Fibroblast of the aortic adventitia (primary cell): Measurements from ENCODE around the gene SH3YL1. TPM values are rescaled to one million over a fixed set of nuclear protein-coding genes. Genes with fewer than 3 reads are reported as not detected.

ENCODE experiments used
- DNase-seq: peaks from one replicate; pipeline ENCODE4 v3.0.0-alpha.2; 2010; ENCODE audit warnings: low read depth
- H3K4me3 ChIP-seq: 2 replicates; pipeline ENCODE4 v1.5.1; 2011; ENCODE audit warnings: low read depth, mild to moderate bottlenecking, control low read depth, low read length, moderate library complexity
- total RNA-seq: library from RNA; depleted of rRNA; stranded (reverse); fragments of >200 nt; gene quantifications from 2 replicates; pipeline ENCODE4 v1.2.3, GENCODE V29; 2012; ENCODE audit warnings: low replicate concordance
- TF ChIP-seq, protein P1 (sequence below): IDR thresholded peaks from 2 replicates; pipeline ENCODE4 v1.5.1; 2011; ENCODE audit warnings: mild to moderate bottlenecking, low read length, control low read depth, inconsistent platforms; ENCODE audit not compliant: insufficient read depth

SH3YL1 gene
- total RNA-seq, 1 donor, result 51.2 TPM

DNA sequence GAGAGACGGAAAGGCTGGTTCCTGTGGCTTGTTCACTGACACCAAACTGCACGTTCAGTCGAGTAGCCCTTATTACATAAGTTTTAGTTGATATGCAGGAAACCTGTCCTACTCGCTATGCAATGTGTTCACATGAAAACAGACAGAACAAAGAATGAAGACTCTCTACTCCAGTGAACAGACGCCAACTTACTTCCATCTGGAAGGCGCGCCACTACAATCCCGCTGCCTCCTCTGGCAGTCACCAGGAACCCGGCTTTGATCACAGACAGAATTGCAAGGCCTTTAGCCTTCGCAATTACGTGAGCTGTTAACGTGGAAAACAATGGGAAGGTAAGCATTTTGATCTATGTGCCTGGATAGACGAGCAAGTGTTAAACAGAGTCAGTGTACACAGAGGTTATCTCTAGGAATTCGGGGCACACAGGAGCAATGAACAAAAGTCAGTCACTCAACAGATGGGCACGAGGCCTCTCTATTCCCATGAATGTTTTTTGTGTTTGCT lies 14.2 kb downstream of the SH3YL1 start:
- DNase-seq, result no peak
- TF ChIP-seq, protein P1, sequence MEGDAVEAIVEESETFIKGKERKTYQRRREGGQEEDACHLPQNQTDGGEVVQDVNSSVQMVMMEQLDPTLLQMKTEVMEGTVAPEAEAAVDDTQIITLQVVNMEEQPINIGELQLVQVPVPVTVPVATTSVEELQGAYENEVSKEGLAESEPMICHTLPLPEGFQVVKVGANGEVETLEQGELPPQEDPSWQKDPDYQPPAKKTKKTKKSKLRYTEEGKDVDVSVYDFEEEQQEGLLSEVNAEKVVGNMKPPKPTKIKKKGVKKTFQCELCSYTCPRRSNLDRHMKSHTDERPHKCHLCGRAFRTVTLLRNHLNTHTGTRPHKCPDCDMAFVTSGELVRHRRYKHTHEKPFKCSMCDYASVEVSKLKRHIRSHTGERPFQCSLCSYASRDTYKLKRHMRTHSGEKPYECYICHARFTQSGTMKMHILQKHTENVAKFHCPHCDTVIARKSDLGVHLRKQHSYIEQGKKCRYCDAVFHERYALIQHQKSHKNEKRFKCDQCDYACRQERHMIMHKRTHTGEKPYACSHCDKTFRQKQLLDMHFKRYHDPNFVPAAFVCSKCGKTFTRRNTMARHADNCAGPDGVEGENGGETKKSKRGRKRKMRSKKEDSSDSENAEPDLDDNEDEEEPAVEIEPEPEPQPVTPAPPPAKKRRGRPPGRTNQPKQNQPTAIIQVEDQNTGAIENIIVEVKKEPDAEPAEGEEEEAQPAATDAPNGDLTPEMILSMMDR, result no peak
- no peak overlapping the region for H3K4me3 ChIP-seq

DNA sequence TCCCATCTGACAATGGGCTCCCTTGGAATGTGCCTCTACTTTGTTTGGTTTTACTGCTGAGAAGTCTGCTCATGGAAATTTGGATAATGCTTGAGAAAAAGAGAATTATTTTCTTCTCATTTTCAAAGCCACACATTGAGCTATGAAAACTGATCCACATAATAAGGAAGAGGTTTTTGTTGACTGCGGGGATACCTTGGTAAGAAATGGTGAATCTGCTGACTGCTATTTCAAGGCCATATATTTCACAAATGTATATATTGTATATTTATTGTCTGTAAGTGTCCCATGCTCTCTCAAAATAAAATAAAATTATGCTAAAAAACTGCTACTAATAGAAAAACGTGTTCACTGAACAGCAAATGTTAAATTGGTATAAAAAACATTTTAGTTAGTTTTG lies 15.1 kb downstream of the SH3YL1 start:
- H3K4me3 ChIP-seq, result no peak overlapping the region
- DNase-seq, result no peak
- TF ChIP-seq, protein P1, result no peak

DNA sequence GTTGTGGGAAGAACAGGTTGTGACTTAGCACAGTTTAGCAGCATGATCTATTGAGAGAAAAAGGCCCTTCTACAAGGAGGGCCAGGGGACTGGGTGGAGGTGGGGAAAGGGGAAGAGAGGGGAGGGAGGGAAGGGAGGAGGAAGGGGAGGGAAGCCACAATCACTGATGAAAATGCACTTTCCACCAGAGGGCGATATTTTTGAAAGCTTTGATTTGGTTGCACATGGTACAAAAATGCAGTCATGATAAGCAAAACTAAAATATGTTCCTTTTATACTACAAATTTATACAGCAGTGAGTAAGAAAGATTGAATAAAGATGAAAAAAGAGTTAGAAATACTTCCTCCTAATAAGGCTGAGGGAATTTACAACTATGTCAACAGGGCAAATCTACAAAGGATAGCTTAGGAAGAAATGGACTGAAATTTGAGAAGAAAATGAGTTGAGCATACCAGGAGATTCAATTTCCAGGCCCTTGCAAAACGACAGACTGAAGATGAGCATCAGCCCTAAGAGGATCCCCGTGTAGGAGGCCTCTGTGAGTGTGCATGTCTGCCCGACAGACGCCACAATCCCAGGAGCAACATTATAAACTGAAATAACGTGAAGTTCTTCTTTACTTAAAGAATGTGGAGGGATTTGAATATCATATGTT lies 17.2 kb downstream of the SH3YL1 start:
- TF ChIP-seq, protein P1, result peak; percentile 64
- peak; percentile 85 for DNase-seq
- no peak overlapping the region for H3K4me3 ChIP-seq

DNA sequence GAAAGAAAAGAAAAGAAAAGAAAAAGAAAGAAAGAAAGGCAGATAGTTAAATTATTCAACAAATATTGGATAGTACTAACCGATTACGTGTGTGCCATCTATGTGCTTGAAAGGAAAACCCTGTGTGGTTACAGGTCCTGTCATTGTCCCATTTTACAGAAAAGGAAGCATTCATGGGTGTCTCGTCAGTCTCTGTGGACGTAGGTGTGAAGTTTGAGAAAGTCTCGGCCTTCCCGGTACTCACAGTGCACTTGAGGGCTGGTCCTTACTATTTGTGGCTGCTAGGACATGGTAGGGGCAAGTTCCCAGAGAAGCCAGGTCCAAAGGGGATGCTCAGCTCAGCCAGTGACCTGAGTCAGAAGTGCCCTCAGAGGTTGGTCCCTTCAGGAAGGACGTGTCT lies 19.3 kb downstream of the SH3YL1 start:
- no peak for DNase-seq
- H3K4me3 ChIP-seq, result no peak overlapping the region
- TF ChIP-seq, protein P1, result no peak

DNA sequence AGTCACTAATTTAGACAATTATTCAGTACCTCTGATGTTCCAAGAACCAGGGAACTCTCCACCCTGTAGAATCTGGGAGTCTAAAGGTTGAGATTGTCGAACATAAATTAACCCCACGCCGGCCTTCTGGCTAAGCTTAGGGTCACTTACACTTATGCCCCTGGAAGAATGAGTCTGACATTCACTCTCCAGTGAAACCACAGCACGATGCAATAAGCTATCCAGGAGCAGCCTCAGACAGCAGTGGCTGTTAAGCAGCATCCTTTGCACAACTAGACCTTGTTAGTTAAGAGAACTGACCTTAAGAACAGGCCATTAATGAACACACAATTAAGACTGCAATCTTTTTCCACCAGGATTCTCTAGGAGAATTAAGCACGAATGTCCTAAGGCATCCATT lies 25.0 kb downstream of the SH3YL1 start:
- no peak for DNase-seq
- TF ChIP-seq, protein P1, result no peak

DNA sequence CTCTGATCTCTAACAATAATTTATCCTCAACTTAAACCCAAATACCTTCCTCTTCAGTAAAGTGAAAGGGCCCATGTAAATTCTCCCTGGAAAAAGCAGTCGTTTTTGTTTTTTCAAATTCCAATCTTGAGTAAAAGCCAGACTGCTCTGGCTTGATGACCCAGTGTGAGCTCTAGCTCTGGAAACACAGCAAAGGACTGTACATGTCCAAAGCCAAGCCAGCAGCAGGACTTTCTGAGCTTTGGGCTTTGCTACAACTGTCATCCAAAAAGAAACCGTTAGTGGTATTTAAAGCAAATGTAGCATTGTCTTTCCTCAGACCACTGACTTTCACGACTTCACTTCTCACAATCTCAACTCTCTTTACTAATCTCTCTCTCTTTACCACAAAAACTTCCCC lies 25.4 kb downstream of the SH3YL1 start:
- DNase-seq, result no peak
- H3K4me3 ChIP-seq, result no peak overlapping the region
- TF ChIP-seq, protein P1, result no peak

More for the DNA sequence above, 25.0 kb downstream of the SH3YL1 start:
- no peak overlapping the region for H3K4me3 ChIP-seq

DNA sequence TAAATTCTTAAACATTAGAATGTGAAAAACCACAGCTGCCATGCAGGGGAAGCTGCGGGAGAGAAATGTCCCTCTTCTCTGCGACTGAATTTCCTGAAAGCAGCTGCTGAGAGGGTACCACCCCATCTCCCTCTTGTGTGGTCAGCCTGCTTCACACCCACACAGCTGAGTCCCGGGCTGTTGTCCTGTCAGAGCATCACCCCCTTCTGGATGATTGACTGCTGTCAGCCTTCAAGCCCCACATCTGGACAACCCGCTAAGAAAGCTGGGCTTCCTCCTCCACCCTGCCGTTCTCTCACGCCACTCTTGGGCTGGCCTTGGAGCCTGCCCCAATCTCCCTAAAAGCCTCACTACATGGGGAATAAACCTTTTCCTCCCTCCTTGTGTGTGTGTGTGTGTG lies 26.0 kb downstream of the SH3YL1 start:
- TF ChIP-seq, protein P1, result no peak
- no peak overlapping the region for H3K4me3 ChIP-seq
- no peak for DNase-seq
